ENCODE results near the gene RHCG. TPM values are rescaled to one million over a fixed set of nuclear protein-coding genes. Genes with fewer than 3 reads are reported as not detected.

The RHCG gene
- total RNA-seq, 1 donor from 2014 or later: not detected

- peak; percentile 81 for TF ChIP-seq CTCF (IDR thresholded peaks at IDR 0.05)
- Mint-ChIP-seq H3K4me3 (peak overlapping the region; percentile 85), H3K9me3 (no peaks in the 10 kb centered on the region), H3K27me3 (peaks cover 10% of the 10 kb centered on the region), H3K27ac (peak overlapping the region; percentile 38), H3K36me3 (ENCODE audit: low read depth) (no peaks in the 10 kb centered on the region), H3K4me1 (peaks cover 4% of the 10 kb centered on the region)
- ChIA-PET CTCF (interaction anchor here (0.8 to 3.6 kb wide), 10 partner anchors 11 to 224 kb away, joined by 3 to 64 read pairs (median 4); no protein-coding TSS in a partner anchor), POLR2A (interaction anchor here (0.9 kb wide), 1 partner anchor 72 kb away, joined by 3 read pairs; no protein-coding TSS in a partner anchor)
- ATAC-seq (ENCODE audit: low read depth): peak; percentile 99
- intact Hi-C loops (cut with micrococcal nuclease): loop anchor here (1.0 kb wide), 5 partner anchors 11 to 223 kb away; no protein-coding TSS in a partner anchor
- peak; percentile 94 for DNase-seq
These were observed 65.6 kb downstream of the RHCG start for GRCh38 chr15:89430530-89431341.

- TF ChIP-seq CTCF (IDR thresholded peaks at IDR 0.05): no peak
- no peak for ATAC-seq (ENCODE audit: low read depth)
- intact Hi-C loops (cut with micrococcal nuclease): loop anchor here (1.0 kb wide), 5 partner anchors 11 to 223 kb away; no protein-coding TSS in a partner anchor
- POLR2A ChIA-PET: no interaction called here
- Mint-ChIP-seq H3K27me3 (peaks cover 10% of the 10 kb centered on the region), H3K4me3 (no peak overlapping the region), H3K4me1 (peaks cover 4% of the 10 kb centered on the region), H3K27ac (no peak overlapping the region), H3K36me3 (ENCODE audit: low read depth) (no peaks in the 10 kb centered on the region), H3K9me3 (no peaks in the 10 kb centered on the region)
- CTCF ChIA-PET: interaction anchor here (0.8 to 3.6 kb wide), 8 partner anchors 11 to 223 kb away, joined by 3 to 64 read pairs (median 4); no protein-coding TSS in a partner anchor
- no peak for DNase-seq
These were observed 66.4 kb downstream of the RHCG start for GRCh38 chr15:89429986-89430385.

DNA sequence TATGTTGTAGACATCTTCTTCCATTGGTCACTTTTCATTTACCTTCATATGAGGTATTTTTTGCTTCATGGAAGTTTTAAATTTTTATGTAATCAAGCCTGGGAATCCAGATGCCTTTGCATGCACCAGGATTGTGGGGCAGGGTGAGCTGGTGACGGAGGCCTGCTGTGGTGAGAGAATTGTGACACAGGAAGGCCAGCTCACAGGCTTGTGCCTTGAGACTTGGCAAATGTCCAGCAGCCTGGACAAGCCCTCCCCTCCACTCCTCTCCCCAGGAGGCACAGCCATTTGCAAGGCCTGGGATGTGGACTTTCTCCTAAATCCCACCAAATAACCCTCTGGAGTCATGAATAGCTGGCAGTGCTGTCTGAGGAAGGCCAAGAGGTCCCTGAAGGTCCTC, 67.4 kb downstream of the RHCG start:
- POLR2A ChIA-PET: interaction anchor here (1.0 kb wide), 1 partner anchor 10 kb away, joined by 3 read pairs; no protein-coding TSS in a partner anchor
- H3K4me3 Mint-ChIP-seq: no peak overlapping the region
- intact Hi-C loops (cut with micrococcal nuclease): no loop called here
- ATAC-seq (ENCODE audit: low read depth): no peak
- H3K36me3 Mint-ChIP-seq (ENCODE audit: low read depth): no peaks in the 10 kb centered on the region
- H3K4me1 Mint-ChIP-seq: peaks cover 4% of the 10 kb centered on the region
- no peaks in the 10 kb centered on the region for H3K9me3 Mint-ChIP-seq
- no peak overlapping the region for H3K27ac Mint-ChIP-seq
- H3K27me3 Mint-ChIP-seq: peaks cover 9% of the 10 kb centered on the region
- no peak for DNase-seq
- CTCF ChIA-PET: interaction anchor here (1.0 to 3.6 kb wide), 4 partner anchors 10 to 222 kb away, joined by 3 to 64 read pairs (median 4); no protein-coding TSS in a partner anchor
- no peak for TF ChIP-seq CTCF (IDR thresholded peaks at IDR 0.05)

DNA sequence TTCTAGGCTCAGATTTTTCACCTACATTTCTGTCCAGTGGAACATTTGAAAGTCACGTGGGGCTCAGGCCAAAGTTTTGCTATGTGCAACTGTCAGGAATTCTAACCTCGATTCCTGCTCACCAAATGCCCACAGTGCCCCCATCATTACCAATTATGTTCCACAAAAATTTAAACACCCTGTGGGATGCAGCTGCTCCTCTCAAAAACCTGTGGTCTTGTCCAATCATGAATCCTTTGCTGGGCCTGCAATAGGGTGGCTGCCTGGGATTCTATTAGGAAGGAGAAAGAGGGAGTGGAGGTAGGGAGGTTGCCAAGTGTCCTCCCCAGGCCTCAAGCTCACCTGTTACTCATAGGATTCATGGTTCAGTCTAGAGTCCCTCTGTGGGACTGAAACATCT, 68.1 kb downstream of the RHCG start:
- ChIA-PET POLR2A (interaction anchor here (1.0 kb wide), 1 partner anchor 9 kb away, joined by 3 read pairs; no protein-coding TSS in a partner anchor), CTCF (interaction anchor here (1.0 to 3.6 kb wide), 3 partner anchors 9 to 70 kb away, joined by 3 to 64 read pairs (median 4); no protein-coding TSS in a partner anchor)
- no peaks in the 10 kb centered on the region for H3K9me3 Mint-ChIP-seq
- TF ChIP-seq CTCF (IDR thresholded peaks at IDR 0.05): no peak
- H3K4me1 Mint-ChIP-seq: peaks cover 4% of the 10 kb centered on the region
- ATAC-seq (ENCODE audit: low read depth): no peak
- H3K36me3 Mint-ChIP-seq (ENCODE audit: low read depth): no peaks in the 10 kb centered on the region
- H3K27ac Mint-ChIP-seq: no peak overlapping the region
- intact Hi-C loops (cut with micrococcal nuclease): no loop called here
- no peak for DNase-seq
- no peak overlapping the region for H3K4me3 Mint-ChIP-seq
- peaks cover 9% of the 10 kb centered on the region for H3K27me3 Mint-ChIP-seq

DNA sequence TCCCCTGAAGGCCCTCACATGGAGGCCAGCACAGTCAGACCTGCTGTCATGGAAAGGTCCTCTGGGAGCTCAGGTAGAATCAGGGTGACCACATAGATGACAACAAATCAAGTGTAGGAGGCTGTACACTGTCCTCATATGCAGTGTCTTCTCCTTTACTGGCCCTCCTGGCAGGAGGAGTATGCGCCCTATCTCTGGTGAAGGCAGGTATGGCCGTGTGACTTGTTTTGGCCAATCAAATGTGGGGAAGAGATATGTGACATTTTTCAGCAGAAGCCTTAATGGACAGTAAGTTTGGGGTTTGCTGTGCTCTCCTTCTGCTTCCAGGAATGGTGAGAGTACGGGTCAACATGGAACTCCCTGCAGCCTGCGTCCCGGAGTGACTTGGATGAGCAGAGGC, 69.9 kb downstream of the RHCG start:
- no peak for DNase-seq
- Mint-ChIP-seq H3K36me3 (ENCODE audit: low read depth) (no peaks in the 10 kb centered on the region), H3K27ac (no peak overlapping the region), H3K27me3 (peaks cover 14% of the 10 kb centered on the region), H3K9me3 (no peaks in the 10 kb centered on the region), H3K4me1 (peaks cover 4% of the 10 kb centered on the region), H3K4me3 (no peak overlapping the region)
- intact Hi-C loops (cut with micrococcal nuclease): no loop called here
- no peak for ATAC-seq (ENCODE audit: low read depth)
- TF ChIP-seq CTCF (IDR thresholded peaks at IDR 0.05): no peak
- CTCF ChIA-PET: no interaction called here
- POLR2A ChIA-PET: no interaction called here

Measured in activated B cell treated with CpG ODN at 0.5 μM for 24 hours (primary cell).